CD4-positive, alpha-beta T cell treated with Interleukin-15 for 4 hours (primary cell): ENCODE results near the gene BRD1.

Source experiments
- DNase-seq: peaks from one replicate; pipeline ENCODE4 v3.0.0-alpha.2; 2020; ENCODE audit warnings: low spot score

BRD1 gene

DNA sequence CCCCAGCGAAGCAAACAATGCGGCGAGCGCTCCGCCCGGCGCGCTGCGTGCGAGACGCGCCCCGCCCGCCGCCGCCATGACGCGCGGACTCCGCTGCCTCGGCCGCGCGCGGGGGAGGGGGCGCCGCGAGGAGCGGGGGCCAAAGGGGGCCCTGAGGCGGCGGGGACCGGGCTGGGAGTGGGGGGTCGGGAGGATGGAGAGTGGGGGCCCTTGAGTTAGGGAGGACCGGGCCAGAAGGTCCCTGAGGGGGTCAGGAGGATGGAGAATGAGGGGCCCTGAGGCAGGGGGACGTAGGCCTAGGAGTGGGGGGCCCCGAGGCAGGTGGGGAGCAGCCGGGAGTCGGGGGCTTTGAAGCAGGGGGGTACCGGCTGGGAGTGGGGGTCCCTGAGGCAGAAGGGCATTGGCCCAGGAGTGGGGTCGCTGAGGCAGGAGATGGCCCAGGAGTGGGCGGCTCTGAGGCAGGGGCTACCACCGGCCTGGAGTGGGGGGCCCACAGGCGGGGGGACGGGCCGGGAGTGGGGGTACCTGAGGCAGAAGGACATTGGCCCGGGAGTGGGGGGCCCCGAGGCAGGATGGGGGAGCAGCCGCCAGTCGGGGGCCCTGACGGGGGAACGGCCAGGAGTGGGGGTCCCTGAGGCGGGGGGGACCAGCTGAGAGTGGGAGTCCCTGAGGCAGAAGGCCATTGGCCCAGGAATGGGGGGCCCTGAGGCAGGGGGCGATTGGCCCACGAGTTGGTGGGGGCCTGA, at the start of gene BRD1:
TSS of gene BRD1 (minus strand) at position 21 of the 746 bp plus-strand sequence. CDS start 3,556 bp downstream, outside the sequence.
- peak; percentile 53 for DNase-seq

DNA sequence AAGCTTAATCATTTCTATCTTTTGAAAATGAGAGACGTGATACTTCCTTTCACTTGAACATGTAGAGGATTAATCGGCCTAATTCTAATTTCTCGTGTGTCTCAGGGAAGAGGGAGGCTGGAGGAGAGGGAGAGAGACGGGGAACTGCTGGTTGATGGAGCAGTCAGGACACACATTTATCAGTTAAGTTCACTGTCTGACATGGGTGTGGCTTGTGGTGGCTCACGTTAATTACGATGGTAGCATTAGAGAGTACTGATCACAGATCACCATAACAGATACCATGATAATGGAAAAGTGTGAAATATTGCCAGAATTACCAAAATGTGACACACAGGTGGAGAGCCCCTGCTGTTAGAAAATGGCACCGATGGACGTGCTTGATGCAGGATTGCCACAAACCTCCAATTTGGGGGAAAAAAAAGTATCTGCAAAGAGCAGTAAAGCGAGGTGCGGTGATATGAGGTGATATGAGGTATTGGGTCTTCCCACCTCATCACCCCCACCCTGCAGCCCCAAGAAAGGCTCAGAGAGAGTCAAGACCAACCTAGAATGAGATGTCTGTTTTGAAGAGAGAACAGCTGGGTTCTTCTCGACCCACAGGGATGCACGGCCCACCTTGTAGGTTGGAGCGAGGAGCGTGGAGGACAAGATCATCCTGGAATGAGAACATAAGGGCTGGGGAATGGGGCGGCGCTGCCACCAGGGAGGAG, 45.7 kb upstream of the BRD1 start:
- no peak for DNase-seq

DNA sequence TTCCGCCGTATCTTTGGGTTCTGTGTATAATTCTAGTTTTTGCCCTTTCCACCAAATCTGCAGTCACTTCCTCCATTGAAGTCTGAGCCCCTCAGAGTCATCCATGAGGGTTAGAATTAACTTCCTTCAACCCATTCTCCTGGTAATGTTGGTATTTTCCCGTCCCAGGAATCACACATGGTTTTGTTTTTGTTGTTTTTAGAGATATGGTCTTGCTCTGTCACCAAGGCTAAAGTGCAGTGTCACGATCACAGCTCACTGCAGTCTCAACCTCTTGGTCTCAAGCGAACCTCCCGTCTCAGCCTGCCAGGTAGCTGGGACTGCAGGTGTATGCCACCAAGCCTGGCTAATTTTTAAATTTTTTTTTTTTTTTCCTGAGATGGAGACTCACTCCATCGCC, 44.7 kb upstream of the BRD1 start:
- DNase-seq = no peak

DNA sequence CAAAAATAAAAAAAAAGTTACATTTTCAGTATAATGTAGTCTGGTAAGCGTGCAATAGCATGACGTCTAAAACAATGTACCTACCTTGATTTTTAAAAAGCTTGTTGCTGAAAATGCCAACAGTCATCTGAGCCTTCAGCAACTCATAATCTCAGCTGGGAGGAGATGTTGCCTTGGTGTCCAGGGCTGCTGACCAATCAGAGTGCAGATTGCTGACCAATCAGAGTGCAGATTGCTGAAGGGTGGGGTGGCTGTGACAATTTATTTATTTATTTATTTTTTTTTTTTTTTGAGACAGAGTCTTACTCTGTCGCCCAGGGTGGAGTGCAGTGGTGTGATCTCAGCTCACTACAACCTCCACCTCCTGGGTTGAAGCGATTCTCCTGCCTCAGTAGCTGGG, 43.8 kb upstream of the BRD1 start:
- no peak for DNase-seq

DNA sequence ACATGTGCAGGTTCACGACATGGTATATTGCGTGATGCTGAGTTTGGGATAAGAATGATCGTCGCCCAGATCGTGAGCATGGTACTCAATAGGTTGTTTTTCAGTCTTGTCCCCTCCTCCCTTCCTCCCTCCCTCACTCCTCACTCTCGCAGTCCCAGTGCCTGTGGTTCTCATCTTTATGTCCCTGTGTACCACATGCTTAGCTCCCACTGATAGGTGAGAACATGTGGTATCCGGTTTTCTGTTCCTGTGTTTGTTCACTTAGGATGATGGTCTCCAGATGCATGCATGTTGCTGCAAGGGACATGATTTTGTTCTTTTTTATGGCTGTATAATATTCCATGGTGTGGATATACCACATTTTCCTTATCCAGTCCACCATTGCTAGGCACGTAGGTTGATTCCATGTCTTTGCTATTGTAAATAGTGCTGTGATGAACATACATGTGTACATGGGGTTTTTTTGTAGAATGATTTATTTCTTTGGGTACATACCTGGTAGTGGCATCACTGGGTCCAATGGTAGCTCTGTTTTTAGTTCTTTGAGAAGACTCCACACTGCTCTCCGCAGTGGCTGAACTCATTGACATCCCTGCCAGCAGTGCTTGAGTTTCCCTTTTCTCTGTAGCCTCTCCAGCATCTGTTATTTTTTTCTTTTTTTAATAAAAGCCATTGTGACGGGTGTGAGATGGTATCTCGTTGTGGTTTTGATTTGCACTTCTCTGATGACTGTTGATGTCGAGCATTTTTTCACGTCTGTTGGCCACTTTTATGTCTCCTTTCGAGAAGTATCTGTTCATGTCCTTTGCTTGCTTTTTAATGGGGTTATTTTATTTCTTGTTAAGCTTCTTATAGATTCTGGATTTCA, 42.4 kb upstream of the BRD1 start:
- DNase-seq = peak; percentile 51

DNA sequence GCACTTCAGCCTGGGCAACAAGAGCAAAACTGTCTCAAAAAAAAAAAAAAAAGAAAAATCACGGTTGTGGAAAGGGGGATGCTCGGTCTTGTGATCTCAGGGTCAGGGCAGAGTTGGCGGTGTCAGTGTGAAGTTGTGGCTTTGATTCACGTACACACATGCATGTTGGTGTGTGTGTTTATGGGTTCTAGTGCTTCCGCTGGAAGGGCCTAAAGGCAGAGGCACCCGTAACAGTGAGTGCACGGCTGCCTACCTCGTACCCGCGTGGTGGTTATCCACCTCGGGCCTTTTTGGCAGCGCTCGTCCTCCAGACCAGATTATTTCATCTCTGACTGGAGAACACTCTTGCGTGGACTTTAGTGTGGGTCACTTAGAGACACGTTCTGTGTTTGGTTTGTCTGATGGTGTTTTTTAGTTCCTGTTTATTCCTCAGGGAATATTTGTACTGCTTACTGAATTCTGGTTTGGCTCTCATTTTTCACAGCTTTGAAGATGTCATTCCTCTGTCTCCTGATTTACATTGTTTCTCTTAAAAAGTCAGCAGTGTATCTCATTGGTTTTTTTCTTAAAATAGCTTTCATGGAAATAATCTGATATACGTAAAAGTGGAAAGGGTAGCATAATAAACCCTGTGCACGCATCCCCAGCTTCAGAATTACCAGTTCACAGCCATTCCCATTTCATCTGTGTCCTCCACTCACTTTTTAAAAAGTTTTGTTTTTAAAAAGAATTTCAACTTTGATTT, 41.6 kb upstream of the BRD1 start:
- DNase-seq = no peak

DNA sequence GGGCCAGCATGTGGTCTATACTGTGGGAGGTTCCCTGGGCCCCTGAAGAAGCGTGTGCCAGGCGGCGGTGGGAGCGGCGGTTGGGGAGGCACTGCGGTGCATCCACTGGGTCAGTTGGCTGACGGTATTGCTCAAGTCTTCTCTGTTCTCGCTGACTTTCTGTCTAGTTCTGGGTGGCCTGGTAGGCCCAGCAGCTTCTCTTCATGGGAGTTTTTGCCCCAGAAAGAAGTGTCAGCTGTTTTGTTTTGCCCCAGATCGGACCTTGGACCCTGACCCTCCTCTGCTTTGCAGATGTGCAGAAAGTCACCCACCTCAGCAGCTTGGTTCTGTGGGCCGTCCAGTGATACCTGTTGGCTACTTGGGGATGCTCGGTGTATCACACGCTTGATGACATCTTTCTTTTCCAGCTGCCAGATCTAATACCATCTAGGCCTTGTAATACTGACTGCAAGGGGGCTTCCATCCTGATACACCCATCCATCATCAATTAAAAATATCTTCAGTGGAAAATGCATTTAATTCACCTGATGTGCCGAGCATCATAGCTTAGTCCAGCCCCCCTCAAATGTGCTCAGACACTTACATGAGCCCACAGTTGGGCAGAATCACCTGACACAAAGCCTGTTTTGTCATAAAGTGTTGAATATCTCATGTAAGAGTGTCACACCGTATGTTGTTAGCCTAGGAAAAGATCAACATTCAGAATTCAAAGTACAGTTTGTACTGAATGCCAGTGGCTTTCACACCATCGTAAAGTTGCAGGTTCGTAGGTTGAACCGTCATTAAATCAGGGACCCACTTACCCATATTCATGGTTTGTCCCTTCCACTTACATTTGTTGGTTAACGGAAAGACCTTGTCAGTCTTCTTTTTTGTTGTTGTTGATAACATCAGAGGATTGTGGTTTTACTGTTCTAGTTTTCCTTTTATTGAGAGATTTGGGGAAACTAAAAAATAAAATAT, 39.9 kb upstream of the BRD1 start:
- peak; percentile 37 for DNase-seq

DNA sequence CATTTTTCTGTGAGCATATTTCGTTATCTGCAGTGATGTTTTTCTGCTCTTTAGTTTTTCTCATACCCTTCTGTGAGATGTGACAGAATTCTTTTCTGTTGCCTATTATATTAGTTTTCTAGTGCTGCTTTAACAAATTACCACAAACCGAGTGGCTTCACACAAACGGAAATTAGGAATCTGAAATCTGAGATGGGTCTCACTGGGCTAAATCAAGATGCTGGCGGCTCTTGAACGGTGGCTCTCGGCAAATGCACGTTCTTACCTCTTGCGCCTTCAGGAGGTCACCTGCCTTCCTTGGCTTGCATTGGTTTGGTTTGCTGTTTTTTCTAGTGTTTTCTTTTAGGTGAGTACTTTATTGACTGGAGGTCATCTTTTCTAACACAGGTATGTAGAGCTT, 39.0 kb upstream of the BRD1 start:
- no peak for DNase-seq

DNA sequence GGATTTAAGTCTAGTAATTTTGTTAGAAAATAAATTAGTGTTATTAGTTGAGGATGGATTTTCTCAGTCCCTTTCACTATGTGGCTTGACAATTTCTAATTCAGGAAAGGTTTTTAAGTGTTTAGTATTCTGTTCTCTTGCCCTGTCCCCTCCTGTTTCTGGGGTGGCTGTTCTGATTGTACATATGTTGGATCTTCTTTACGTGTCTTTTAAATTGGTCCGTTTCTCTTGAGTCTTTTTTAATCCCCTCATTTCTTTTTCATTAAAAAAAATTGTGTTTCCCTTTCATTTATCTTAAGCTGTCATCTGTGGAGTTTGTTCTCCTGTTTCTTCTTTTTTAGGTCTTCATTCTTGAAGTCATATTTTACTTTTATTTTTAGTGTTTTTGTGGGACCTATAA, 38.5 kb upstream of the BRD1 start:
- DNase-seq = no peak

DNA sequence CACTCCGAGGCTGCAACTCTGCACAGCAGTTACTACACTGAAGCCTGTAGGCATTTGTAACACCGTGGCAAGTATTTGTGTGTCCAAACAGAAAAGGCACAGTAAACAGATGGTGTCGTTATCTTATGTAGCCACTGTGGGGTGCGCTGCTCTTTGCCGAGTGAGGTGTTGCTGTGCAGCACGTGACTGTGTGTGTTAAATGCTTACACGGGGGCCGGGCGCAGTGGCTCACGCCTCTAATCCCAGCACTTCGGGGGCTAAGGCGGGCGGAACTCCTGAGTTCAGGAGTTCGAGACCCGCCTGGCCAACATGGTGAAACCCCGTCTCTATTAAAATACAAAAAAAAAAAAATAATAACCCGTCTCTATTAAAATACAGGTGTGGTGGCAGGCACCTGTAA, 37.5 kb upstream of the BRD1 start:
- DNase-seq = no peak

DNA sequence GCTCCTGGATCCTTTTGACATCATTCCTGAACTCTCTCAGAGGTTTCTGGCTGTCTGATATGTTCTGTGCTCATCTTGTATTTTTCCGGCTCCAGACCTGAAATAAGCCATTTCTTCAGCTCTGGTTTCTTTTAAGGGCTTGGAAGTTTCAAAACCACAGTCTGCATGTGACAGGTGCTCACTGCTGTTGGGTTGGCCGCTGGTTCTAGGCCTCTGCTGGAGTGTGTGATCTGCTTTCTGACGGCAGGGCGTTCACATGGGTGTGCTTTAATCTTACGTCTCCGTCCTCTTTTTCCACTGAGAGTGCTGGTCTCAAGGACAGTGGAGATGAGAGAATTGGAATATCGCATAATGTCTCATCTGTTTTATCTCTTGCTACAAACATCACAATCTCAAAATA, 36.3 kb upstream of the BRD1 start:
- no peak for DNase-seq

DNA sequence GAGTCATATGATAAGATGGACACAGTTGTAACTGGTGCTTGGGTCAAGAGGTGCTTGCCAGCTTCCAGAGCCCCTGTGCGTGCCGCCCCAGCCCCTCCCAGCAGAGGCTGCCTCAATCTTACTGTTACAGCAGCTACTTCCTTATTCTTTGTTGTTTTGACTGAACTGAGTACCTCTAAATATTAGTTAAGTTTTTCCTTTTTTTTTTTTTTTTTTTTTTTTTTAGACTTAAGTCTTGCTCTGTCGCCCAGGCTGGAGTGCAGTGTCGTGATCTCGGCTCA, 34.8 kb upstream of the BRD1 start:
- no peak for DNase-seq

DNA sequence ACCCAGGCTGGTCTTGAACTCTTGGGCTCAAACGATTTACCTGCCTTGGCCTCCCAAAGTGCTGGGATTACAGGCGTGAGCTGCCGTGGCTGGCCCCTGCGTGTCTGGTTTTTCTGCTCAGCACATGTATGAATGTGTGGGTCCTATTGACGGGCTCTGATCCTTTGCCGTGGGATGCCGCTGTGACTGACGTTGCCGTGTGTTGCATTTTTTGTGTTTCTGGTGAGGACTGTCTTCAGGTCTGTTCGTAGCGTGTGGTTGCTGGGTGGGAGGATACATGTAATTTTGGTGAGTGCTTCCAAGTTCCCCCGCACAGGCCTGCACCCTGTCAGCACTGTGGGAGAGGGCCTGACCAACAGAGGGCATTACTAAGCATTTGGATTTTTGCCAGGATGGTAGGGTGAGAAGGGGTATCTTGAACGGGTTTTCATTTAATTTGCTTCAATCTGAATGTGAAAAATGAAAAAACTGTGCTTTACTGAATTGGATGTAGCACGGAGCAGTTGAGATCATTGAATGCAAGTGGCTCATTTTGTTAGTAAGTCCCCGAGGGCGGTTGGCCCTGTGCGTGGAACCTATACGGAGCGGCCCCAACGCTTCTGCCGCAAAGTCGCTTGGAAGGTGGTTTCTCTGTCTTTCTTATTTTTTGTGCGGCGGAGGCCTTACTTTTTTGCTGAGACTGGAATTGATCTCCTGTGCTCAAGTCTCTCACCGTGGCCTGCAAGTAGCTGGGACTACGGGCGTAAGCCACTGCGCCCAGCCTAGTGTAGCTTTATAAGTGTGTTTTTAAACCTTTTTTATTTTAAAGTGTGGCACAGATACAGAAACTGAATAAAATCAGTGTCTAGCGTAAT, 34.2 kb upstream of the BRD1 start:
- no peak for DNase-seq

DNA sequence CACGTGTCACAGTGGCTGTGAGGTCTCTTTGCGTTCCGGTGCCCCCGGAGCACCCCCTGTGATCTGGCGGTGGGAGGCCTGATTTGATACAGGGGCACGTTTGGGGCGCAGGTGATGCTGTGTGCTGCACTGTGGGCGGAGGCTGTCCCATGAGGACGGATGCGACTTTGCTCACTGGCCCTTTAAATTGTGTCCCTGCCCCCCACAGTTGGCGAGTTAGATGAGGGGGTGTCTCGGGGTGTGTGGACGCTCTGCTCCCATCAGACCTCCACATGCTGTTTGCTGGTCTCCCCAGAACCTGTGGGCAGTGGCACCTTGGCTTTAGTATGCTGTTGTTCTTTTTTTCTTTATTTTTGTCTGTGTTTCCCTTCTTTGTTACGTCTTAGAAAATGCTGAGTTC, 31.2 kb upstream of the BRD1 start:
- no peak for DNase-seq

DNA sequence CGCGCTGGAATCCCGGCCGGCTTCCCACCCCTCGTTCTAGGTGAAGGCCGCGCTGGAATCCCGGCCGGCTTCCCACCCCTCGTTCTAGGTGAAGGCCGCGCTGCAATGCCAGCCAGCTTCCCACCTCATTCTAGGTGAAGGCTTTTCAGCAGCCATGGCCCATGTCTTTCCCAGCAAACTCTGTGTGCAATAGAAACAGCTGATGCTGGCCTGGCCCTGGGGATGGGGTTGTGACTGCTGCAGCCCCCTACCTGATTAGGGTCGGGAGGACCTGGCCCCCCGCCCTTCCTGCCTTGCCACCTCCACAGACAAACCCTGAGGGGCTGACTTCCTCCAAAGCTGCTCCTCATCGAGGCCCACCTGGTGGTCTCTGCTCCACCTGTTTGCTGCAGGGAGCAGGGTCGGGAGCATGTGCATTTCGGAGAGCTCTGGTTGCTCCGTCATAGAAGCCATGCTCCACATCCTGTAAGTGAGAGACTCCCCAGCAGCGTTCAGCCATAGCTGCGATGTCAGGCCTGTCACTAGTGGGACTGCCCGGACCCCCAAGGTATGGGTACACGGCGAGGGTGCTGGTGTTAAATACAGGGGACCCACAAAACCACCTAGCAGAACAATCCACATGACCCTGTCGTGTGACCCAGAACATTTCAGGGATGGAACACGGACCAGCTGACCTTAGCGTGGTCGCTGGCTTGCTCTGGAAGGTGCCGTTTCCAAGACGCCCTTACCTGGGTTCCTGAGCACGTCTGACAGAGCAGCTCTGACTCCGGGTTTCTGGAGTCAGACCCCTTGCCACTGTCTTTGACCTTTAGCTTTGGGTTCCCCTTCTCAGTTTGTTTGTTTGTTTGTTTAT, 29.3 kb upstream of the BRD1 start:
- DNase-seq = no peak

DNA sequence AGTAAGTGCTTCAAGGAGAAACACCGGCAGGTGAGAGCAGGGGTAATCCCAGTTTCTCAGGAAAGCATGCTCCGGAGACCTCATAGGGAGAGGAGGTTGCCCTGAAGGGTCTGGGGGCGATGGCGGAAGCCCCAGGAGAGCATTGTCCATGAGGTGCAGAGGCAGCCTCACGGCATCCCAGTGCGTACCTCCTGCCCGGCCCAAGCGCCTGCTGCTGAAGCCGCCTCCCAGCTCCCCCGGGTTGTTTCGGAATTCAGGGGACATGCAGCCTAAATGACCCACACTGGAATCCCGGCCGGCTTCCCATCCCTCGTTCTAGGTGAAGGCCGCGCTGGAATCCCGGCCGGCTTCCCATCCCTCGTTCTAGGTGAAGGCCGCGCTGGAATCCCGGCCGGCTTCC, 28.7 kb upstream of the BRD1 start:
- no peak for DNase-seq

DNA sequence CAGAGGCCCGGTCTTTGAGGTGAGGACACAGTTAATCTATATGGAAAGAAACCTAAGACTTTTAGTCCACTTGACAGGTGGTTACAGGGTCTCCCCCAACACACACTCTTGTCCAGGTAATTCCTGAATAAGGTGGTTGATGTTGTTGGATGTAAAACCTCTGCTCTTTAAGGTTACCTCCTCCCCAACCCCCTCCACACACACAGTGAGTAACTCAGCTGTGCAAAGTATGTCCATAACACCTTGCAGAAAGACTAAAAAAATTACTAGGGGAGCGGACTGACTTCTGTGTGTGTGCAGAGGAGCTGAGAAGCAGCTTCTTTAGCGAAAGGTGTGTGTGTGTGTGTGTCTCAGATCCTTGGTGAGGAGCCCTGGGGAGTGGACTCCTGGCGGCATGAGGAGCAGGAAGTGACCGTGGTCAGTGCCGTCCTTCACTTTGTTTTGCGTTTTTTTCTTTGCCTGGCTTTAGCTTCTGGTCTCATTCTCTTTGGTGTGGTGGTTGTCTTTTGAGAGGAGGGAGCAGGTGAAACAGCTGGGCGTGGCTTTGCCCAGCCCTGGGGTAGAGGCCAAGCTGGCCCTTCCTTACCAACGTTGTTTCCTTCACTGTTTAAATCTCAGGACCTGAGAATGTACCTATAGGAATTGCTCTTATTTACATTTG, 27.7 kb upstream of the BRD1 start:
- DNase-seq = no peak

DNA sequence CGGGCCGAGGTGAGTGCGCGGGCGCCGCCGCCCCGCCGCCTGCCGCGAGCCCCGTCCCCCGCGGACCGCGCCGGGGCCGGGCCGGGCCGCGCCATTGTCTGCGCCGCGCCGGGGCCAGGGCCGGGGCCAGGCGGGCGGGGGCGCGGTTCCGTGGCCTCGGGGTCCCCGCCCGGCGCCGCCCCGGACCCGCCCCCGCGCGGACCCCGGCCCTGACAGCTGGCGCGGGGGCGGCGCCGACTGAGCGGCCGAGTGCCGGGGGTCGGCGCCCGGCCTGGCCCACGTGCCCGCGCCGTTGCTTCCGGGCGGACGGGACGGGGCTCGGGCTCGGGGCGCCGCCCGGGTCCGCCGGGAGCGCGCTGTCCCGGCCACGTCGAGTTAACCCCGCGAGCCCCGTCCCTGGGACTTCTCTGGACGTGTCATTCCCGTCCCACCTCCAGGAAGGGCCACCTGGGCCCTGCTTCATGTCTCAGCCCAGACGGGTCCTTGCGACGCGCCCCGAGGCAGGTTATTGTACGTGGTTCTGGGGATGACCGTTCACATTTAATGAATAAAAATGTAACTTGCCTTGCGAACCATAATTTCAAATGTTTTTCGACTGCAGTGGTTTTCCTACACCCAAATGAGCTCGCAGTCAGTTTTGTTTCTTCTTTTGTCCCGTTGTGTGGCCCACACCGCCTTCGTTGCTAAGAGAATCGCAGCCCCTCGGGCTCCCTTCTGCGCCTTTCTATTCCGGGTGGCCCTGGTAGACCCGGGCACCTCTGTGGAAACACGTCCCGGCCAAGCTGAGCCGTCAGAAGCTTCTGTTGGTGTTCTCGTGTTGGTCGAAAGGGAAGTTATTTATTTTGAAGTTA, 26.5 kb upstream of the BRD1 start:
- DNase-seq = no peak
